Activated CD4-positive, alpha-beta T cell treated with anti-CD3 and anti-CD28 coated beads, Interleukin-2, amount 50 U/mL, for 24 hours (primary cell): Measurements from ENCODE around the gene ADGRE1.
A peak's percentile ranks its signal among the peaks of the same experiment; 100 is the strongest.

ENCODE experiments used
- DNase-seq, 2 donors: peaks; one replicate each; pipeline ENCODE4 v3.0.0-alpha.2; 2020; ENCODE audit warnings: low read depth in 1 of 2, low spot score in 1 of 2

Gene ADGRE1

DNA sequence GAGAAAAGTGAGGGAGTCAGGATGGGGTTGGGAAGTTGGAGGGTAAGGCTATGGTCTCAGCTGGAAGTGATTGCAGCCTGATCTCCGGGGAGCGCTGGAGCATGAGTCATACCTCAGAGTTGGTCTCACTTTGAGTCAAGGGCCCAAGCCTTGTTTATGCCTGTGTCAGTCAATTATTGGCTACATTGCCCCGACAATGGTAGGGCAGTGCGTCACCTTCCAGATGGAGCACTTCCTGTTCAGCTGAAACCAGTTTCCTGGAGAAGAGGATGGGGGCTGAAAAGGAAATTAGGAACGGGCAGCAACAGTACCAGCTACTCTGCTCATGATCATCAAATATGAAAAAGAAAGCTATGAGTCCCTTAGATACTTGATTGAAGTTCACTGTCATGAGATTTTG, 60.4 kb downstream of the ADGRE1 start:
- DNase-seq: peak; percentile 6 to 49

GRCh38 chr19:6948884-6949283, 61.5 kb downstream of the ADGRE1 start:
- DNase-seq: no peak

DNA sequence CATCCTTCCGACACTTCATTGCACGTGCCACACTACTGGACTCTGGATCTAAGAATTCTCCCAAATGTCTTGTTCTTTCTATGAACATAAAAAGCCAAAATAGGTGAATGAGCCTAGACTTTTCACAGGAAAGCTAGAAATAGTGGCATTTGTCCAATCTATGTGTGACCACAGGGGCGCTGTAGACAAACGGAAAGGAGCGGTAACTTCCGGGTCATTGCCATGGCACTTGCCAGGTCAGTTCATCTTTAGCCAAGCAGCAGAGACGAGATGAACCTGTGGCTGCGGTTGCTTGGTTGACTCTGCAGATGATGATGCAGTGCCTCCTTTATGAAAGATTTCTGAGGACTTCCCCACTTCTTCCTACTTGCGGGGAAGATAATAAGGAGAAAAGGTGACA, 65.6 kb downstream of the ADGRE1 start:
- no peak for DNase-seq

GRCh38 chr19:6955082-6955481, 67.7 kb downstream of the ADGRE1 start:
- DNase-seq: no peak

DNA sequence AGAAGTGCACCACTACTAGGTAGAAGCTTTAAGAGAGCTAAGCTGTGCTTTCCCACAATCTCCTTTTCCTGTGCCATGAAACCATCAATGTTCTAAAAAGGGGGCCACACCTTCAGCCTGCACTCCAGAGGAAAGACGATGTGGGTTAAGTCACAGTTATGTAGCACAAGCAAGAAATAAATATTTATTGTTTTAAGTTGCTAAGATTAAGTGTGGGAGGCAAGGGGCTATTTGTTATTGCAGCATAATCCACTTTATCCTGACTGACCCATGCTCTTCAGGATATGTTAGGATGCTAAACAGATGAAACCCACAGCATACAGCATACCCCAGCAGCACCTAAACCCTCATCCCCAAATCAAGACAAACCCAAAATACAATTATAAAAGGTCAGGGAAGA, 69.2 kb downstream of the ADGRE1 start:
- DNase-seq: no peak

- DNase-seq: no peak
Measured at GRCh38 chr19:6958791-6959190, 71.4 kb downstream of the ADGRE1 start.

- no peak for DNase-seq
Measured at GRCh38 chr19:6963244-6963852, 76.0 kb downstream of the ADGRE1 start.

DNA sequence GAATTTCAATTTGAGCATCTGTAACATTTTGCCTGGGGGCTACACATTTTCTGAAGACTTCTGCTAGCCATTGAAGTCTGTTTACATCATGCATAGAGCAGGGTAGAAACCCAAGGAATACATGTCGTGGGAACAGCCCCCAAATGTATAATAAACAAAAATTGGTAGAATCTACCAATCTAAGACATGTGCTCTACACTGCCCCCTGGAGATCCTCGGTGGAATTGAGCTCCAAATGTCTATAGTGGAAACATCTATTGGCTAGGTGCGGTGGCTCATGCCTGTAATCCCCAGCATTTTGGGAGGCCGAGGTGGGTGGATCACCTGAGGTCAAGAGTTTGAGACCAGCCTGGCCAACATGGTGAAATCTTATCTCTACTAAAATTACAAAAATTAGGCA, 76.6 kb downstream of the ADGRE1 start:
- peak in 1 of 2 donors; percentile 28 for DNase-seq

DNA sequence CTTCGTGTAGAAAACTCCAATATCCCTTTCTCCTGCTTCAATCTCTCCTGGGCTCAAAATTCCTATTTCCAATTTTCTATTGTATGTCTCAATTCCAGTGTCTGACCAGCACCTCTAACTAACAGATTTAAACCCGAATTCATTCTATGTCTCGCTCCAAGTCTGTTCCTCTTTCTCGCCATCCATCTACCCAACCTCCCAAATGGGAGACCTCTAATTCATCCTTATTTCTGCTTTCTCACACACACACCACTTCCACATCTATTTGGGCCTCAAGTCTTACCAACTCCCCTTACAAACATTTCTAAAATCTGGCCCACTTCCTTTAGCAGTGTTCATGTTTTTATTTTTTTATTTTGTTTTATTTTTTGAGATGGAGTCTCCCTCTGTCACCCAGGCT, 80.6 kb downstream of the ADGRE1 start:
- DNase-seq: no peak

GRCh38 chr19:6969490-6969889, 82.1 kb downstream of the ADGRE1 start:
- DNase-seq: no peak

GRCh38 chr19:6970021-6970420, 82.6 kb downstream of the ADGRE1 start:
- no peak for DNase-seq

DNA sequence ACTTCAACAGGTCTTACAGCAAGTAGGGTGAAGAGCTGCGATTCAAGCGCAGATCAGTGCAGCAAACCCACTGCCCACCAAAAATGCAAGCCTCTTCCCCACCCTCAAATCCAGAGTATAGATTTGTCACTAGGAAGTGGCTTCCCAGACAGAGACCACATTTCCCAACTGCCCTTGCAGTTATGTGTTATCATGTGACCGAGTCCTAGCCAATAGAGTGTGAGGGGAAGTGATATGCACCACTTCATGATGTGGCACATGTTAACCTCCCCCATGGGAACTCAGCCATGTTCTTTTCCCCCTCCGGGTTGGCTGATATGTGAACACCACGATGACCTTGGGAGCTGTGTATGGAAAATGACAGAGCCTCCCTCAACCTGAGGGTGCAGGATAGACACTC, 83.1 kb downstream of the ADGRE1 start:
- DNase-seq: no peak

- no peak for DNase-seq
Measured at GRCh38 chr19:6971366-6971765, 84.0 kb downstream of the ADGRE1 start.

DNA sequence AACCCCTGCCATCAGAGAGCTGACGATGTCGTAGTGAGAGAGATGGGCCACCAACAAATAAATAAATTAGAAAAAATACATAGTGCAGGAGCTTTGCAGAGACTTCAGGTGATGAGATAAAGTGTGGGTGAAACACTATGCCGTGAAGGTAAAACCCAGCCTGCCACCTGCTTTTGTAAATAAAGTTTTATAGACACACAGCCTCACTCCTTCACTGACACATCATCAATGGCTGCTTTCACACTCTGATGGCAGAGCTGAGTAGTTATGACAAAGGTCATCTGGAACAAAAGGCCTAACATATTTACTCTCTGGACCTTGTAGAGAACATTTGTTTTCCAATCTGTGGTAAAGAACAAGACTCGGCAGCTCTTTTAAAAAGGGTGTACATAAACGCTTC, 88.8 kb downstream of the ADGRE1 start:
- DNase-seq: no peak

GRCh38 chr19:6979399-6979798, 92.0 kb downstream of the ADGRE1 start:
- no peak for DNase-seq

- DNase-seq: no peak
Measured at GRCh38 chr19:6983448-6983847, 96.1 kb downstream of the ADGRE1 start.

GRCh38 chr19:6987850-6988249, 100.5 kb downstream of the ADGRE1 start:
- no peak for DNase-seq

DNA sequence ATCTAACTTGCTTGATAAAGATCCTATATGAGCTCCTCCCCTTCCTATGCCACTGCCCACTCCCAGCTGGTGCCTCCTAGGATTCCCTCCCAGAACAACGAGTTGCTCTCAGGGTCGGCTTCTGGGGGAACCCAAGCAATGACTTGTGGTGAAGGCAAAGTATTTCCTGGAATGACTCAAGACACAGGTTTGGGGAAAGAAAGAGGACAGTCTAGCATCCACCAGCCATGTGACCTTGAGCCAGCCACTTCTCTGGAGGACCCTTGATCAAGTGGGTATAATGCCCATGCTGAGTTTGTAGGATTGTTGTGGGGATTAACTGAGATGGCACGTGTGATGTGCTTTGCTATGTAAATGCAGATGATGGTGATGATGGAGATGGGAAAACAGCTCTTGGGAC, 100.9 kb downstream of the ADGRE1 start:
- no peak for DNase-seq
